Fibroblast of skin of scalp (primary cell): ENCODE measurements around the gene IRF5.
"Not testable (repeated sequence)": the region's sequence is repeated elsewhere in the genome, so short reads cannot be mapped to it uniquely, and the experiment has no call there.

Experiments used
- DNase-seq: peaks from one replicate; pipeline ENCODE4 v3.0.0-alpha.2; 2013

The IRF5 gene

DNA sequence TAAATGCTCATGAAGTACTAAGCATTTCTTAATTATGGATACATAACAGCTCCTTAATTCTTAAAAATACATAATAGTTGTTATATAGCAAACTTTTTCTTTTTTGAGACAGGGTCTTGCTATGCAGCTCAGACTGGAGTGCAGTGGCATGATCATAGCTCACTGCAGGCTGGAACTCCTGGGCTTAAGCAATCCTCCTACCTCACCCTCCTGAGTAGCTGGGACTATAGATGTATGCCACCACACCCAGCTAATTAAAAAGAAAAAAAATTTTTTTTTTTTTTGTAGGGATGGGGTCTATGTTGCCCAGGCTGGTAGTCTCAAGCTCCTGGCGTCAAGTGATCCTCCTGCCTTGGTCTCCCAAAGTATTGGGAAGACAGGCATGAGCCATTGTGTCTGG lies 30.9 kb downstream of the IRF5 start:
- no peak for DNase-seq

DNA sequence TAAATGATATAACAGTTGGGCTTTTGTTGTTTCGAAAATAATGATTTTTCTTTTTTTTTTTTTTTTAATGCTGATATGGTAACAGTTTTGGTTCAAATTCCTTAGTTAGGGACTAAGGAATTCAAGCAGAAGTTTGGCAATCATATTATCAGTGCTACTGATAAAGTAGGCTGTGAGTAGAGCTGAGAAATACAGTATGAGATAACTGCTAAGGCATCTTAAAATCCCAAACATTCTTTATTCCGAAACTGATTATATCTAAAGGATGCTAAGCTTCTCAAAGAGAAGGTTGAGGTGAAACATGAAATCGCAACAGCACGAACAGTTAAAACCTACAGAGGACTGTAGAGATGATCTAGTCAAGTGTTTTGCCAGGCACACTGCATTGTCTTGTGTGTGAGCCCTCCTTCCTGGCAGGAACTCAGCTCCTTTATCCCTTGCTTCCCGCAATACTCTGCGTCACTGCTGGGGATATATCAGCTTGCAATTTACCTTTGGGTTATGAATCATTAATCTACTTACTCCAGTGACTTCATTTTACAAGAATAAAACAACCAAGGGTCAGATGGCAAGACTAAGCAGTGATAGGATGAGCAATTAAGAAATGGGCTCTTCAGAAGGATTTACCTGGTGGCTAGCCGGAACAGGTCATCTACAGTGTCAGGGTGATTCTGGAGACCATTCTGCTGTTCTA lies 36.7 kb downstream of the IRF5 start:
- DNase-seq, result no peak

GRCh38 chr7:128982105-128982504 lies 44.4 kb downstream of the IRF5 start:
- no peak for DNase-seq

- no peak for DNase-seq
Measured at GRCh38 chr7:128985660-128986059, 47.9 kb downstream of the IRF5 start.

DNA sequence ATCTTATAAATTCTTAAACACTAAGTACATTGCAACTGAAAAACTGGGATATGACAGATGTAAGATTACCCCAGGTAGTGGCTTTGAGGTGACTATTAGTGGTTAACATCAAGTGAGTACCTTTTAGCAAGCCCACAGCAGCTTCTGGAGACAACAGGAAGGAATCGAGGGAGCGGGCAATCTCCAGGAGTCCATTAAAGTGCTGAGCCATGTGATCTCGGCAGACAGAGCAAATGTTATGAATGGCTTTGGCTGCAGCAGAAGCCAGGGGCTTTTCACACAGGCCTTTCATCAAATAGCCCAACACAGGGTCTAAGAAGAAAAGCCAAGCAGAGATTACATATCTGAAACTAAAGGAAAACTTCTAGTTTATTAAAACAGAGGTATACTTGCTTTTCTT lies 48.9 kb downstream of the IRF5 start:
- no peak for DNase-seq

DNA sequence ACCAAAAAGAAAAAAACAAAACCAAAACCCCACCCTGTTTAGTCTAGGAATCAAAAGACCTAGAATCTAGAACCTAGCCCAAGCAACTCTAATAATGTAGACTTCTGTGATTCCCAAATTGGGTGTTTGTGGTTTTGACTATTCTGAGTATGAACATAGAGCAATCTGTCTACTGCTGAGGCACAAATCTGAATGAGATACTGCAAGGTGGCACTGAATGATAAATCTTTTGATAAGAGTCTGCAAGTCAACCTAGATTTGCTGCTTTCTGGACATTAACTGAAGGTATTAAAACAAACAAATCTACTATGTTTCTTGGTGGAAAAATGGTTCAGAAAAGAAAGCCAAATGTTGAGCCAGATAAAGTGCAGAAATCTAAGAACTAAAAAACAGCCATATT lies 50.6 kb downstream of the IRF5 start:
- no peak for DNase-seq

- DNase-seq, result no peak
Measured at GRCh38 chr7:128989961-128990360, 52.2 kb downstream of the IRF5 start.

GRCh38 chr7:128993419-128993818 lies 55.7 kb downstream of the IRF5 start:
- DNase-seq, result no peak

DNA sequence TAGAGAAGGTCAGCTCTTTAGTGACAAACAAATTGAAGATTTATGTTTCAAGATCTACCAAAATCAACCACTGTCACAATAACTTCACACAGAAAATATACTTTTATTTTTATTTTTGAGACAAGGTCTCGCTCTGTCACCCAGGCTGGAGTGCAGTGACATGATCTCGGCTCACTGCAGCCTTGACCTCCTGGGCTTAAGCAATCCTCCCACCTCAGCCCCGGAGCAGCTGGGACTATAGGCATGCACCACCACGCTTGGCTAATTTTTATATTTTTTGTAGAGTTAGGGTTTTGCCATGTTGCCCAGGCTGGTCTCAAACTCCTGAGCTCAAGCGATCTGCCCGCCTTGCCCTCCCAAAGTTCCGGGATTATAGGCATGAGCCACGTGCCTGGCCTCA lies 56.8 kb downstream of the IRF5 start:
- not testable (repeated sequence) for DNase-seq

- no peak for DNase-seq
Measured at GRCh38 chr7:128997181-128997580, 59.5 kb downstream of the IRF5 start.
